Stomach (tissue), 4 donors: Measurements from ENCODE around the gene METTL3.

Source experiments
- EP300 ChIP-seq: sonication (generic); formaldehyde crosslinking; IDR thresholded peaks from one replicate; pipeline ENCODE4 v1.6.1; 2017; ENCODE audit warnings: antibody characterized with exemption
- POLR2A ChIP-seq, 4 donors: fragments of 450-650 bp; IDR thresholded peaks; one replicate each; pipeline ENCODE4 v1.6.1; 2016; ENCODE audit warnings: antibody characterized with exemption in 4 of 4, control low read depth in 2 of 4, mild to moderate bottlenecking in 1 of 4, moderate library complexity in 1 of 4
- TF ChIP-seq, protein P1 (sequence below), 7 experiments: fragments of 450-650 bp in 4 of 7; fragments of 200-600 bp in 3 of 7; sonication (generic) in 3 of 7; IDR thresholded peaks; one replicate each; pipeline ENCODE4 v1.5.1; 2016 to 2019; ENCODE audit warnings: antibody characterized with exemption in 7 of 7, control low read depth in 2 of 7, mild to moderate bottlenecking in 1 of 7

DNA sequence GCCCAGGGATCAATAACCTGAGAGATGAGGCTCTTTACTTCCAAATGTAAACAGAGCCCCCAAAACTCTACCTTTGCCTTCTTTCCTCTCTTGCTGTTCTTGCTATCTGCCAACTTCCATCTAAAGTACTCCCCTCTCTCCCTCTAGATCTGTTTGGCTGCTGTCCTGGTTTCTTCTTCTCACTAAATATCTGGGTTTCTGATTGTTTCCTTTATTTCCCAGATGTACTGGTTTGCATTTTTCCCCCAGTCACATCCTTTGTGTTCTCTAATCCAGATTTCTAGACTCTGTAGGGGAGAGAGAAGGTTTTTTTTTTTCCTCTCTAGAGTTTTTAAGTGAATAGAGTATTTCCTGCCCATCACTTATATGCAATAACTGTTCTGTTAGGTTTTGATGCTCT, 22.2 kb upstream of the METTL3 start:
- no peak for TF ChIP-seq POLR2A (IDR thresholded peaks at IDR 0.05)
- TF ChIP-seq, protein P1, sequence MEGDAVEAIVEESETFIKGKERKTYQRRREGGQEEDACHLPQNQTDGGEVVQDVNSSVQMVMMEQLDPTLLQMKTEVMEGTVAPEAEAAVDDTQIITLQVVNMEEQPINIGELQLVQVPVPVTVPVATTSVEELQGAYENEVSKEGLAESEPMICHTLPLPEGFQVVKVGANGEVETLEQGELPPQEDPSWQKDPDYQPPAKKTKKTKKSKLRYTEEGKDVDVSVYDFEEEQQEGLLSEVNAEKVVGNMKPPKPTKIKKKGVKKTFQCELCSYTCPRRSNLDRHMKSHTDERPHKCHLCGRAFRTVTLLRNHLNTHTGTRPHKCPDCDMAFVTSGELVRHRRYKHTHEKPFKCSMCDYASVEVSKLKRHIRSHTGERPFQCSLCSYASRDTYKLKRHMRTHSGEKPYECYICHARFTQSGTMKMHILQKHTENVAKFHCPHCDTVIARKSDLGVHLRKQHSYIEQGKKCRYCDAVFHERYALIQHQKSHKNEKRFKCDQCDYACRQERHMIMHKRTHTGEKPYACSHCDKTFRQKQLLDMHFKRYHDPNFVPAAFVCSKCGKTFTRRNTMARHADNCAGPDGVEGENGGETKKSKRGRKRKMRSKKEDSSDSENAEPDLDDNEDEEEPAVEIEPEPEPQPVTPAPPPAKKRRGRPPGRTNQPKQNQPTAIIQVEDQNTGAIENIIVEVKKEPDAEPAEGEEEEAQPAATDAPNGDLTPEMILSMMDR (IDR thresholded peaks at IDR 0.05) = no peak
- TF ChIP-seq EP300 = no peak
